Measurements from ENCODE around the gene TLE4. TPM values are rescaled to one million over a fixed set of nuclear protein-coding genes. Genes with fewer than 3 reads are reported as not detected.

The TLE4 gene
- total and polyA plus RNA-seq, 10 of the 15 experiments (the other 5 are each of a cell fraction or from before 2014, with no cell fraction given), result 5.3 to 53.3 (median 23.3) TPM

DNA sequence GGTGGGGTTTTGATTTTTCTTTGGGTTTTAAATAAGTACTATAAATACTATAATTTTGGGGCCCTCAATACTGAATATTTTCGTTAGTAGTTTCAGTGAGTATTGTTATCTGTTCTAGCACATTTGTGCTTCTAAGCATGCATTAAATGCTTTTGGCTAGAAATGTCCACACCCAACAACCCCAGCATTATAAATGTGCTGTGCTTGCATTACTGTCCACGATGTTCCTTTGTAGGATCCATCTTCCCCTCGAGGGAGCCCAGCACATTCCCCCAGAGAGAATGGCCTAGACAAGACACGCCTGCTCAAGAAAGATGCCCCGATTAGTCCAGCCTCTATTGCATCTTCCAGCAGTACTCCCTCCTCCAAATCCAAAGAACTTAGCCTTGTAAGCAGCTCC, 134.7 kb downstream of the TLE4 start:
- Histone ChIP-seq H3K4me3 (no peak overlapping the region), H3K9me3 (replicated peaks; ENCODE audit: control insufficient read depth, insufficient read depth, low read length) (no peaks in the 10 kb centered on the region), H3K36me3 (ENCODE audit: control insufficient read depth in 2 of 2, insufficient read depth in 2 of 2, low read length in 1 of 2) (peaks cover 7% of the 10 kb centered on the region in 2 experiments; a peak in 3 of 4 replicates), H3K79me2 (ENCODE audit: control insufficient read depth, insufficient read depth, low read length) (no peaks in the 10 kb centered on the region), H3K9ac (ENCODE audit: control insufficient read depth, insufficient read depth, low read length) (no peak overlapping the region), H2AFZ (ENCODE audit: control insufficient read depth, low read depth, low read length) (no peak overlapping the region), H4K20me1 (ENCODE audit: control insufficient read depth, insufficient read depth) (no peaks in the 10 kb centered on the region), H3K4me1 (ENCODE audit: control insufficient read depth, insufficient read depth, low read length) (no peaks in the 10 kb centered on the region), H3K27ac (ENCODE audit: control insufficient read depth, insufficient read depth) (no peak overlapping the region), H3K4me2 (ENCODE audit: control insufficient read depth, insufficient read depth) (no peak overlapping the region), H3K27me3 (replicated peaks in 1 of 2; ENCODE audit: control insufficient read depth in 2 of 2, insufficient read depth in 2 of 2, low read length in 1 of 2) (no peaks in the 10 kb centered on the region)
- ChIA-PET CTCF (no interaction called here), SMC1A (ENCODE audit: uncharacterized antibody, unreplicated experiment) (no interaction called here), POLR2A (no interaction called here), RAD21 (ENCODE audit: unreplicated experiment) (no interaction called here)
- TF ChIP-seq NBN (IDR thresholded peaks at IDR 0.05) (no peak), EP300 (IDR thresholded peaks at IDR 0.05; ENCODE audit: borderline replicate concordance in 1 of 2, control insufficient read depth in 1 of 2, low read depth in 2 of 2, low read length in 2 of 2) (no peak), PAX5 (IDR thresholded peaks at IDR 0.05; ENCODE audit: borderline replicate concordance, low read depth, low read length) (no peak), RELA (IDR thresholded peaks at IDR 0.05; ENCODE audit: borderline replicate concordance, partially characterized antibody) (no peak), SP1 (IDR thresholded peaks at IDR 0.05; ENCODE audit: low read depth, low read length) (no peak), CBX5 (IDR thresholded peaks at IDR 0.05; ENCODE audit: low read depth) (no peak), GATAD2B (conservative IDR thresholded peaks at IDR 0.05; ENCODE audit: low read depth) (no peak), ZBTB4 (CRISPR knock-in tag; IDR thresholded peaks at IDR 0.05) (no peak), SIX5 (IDR thresholded peaks at IDR 0.05; ENCODE audit: low read depth, low read length, severe bottlenecking) (no peak), RAD51 (IDR thresholded peaks at IDR 0.05) (no peak), CHD2 (IDR thresholded peaks at IDR 0.05; ENCODE audit: borderline replicate concordance, low read depth, low read length) (no peak), HDAC6 (IDR thresholded peaks at IDR 0.05; ENCODE audit: unreplicated experiment) (no peak)
- intact Hi-C loops (cut with micrococcal nuclease; ENCODE audit: unreplicated experiment) (no loop called here), in situ Hi-C loops (cut with MboI) (no loop called here)
- DNase-seq (ENCODE audit: low read depth, low spot score) (no peak), FAIRE-seq (no peak), ATAC-seq (no peak)
- WGBS (ENCODE audit: insufficient coverage, insufficient replicate concordance, low lambda C conversion rate, missing lambda C conversion rate), result 76% methylated on average over 5 of the region's 5 CpGs
- no TSS peak for BruUV-seq (replicated peaks)
